ENCODE results near the gene MTFR2. TPM values are rescaled to one million over a fixed set of nuclear protein-coding genes. Genes with fewer than 3 reads are reported as not detected.

MTFR2 gene
- polyA plus RNA-seq, 3 donors: 0.41 to 0.79 (median 0.60) TPM

- H3K79me2 ChIP-seq (ENCODE audit: insufficient read depth, low read length): no peaks in the 10 kb centered on the region
- Mint-ChIP-seq H3K36me3 (no peaks in the 10 kb centered on the region), H3K4me3 (no peak overlapping the region), H3K9me3 (no peaks in the 10 kb centered on the region), H3K27ac (no peak overlapping the region), H3K27me3 (ENCODE audit: low read depth in 3 of 3) (peaks cover 0 to 3% (median 1%) of the 10 kb centered on the region in 3 donors), H3K4me1 (peaks cover 7% of the 10 kb centered on the region)
- H3K4me3 ChIP-seq (replicated peaks in 1 of 3; ENCODE audit: low read depth in 2 of 3, low read length in 3 of 3): no peak overlapping the region
- no peaks in the 10 kb centered on the region for H4K20me1 ChIP-seq (ENCODE audit: insufficient read depth, low read length)
- no peak overlapping the region for H3K4me2 ChIP-seq (replicated peaks; ENCODE audit: extremely low read depth, low read length, poor library complexity, severe bottlenecking)
- no peak for DNase-seq
- WGBS (ENCODE audit: insufficient coverage): no CpG with 5 or more reads among the region's 1 CpG
- H3K9me3 ChIP-seq (replicated peaks in 1 of 2; ENCODE audit: control insufficient read depth in 1 of 2, insufficient read depth in 1 of 2, low read length in 2 of 2): no peaks in the 10 kb centered on the region
- no peak for TF ChIP-seq CTCF (IDR thresholded peaks at IDR 0.05)
- no peak overlapping the region for H2AFZ ChIP-seq (ENCODE audit: insufficient read depth, low read depth, low read length, poor library complexity, severe bottlenecking)
- intact Hi-C loops (cut with micrococcal nuclease): no loop called here
- no peaks in the 10 kb centered on the region for H3K36me3 ChIP-seq (replicated peaks in 1 of 2; ENCODE audit: control insufficient read depth in 1 of 2, insufficient read depth in 2 of 2, low read length in 2 of 2)
- no peaks in the 10 kb centered on the region for H3K27me3 ChIP-seq (ENCODE audit: control insufficient read depth in 2 of 2, insufficient read depth in 2 of 2, low read length in 2 of 2)
- H3K9ac ChIP-seq (ENCODE audit: insufficient read depth, low read length, poor library complexity, severe bottlenecking): no peak overlapping the region
- no peak overlapping the region for H3K27ac ChIP-seq (ENCODE audit: low read depth in 1 of 2, low read length in 2 of 2)
- H3K4me1 ChIP-seq (ENCODE audit: control insufficient read depth in 1 of 2, insufficient read depth in 2 of 2, low read length in 2 of 2): no peaks in the 10 kb centered on the region
Measured at GRCh38 chr6:136186363-136186762, 63.7 kb downstream of the MTFR2 start.

- H4K20me1 ChIP-seq (ENCODE audit: insufficient read depth, low read length): no peaks in the 10 kb centered on the region
- no peaks in the 10 kb centered on the region for H3K36me3 ChIP-seq (replicated peaks in 1 of 2; ENCODE audit: control insufficient read depth in 1 of 2, insufficient read depth in 2 of 2, low read length in 2 of 2)
- Mint-ChIP-seq H3K27ac (no peak overlapping the region), H3K36me3 (no peaks in the 10 kb centered on the region), H3K27me3 (ENCODE audit: low read depth in 3 of 3) (peaks cover 0 to 3% (median 1%) of the 10 kb centered on the region in 3 donors), H3K4me1 (peaks cover 7% of the 10 kb centered on the region), H3K9me3 (no peaks in the 10 kb centered on the region), H3K4me3 (no peak overlapping the region)
- H3K4me2 ChIP-seq (replicated peaks; ENCODE audit: extremely low read depth, low read length, poor library complexity, severe bottlenecking): no peak overlapping the region
- no CpG with 5 or more reads among the region's 1 CpG for WGBS (ENCODE audit: insufficient coverage)
- no peak overlapping the region for H3K4me3 ChIP-seq (replicated peaks in 1 of 3; ENCODE audit: low read depth in 2 of 3, low read length in 3 of 3)
- TF ChIP-seq CTCF (IDR thresholded peaks at IDR 0.05): no peak
- no peak overlapping the region for H3K9ac ChIP-seq (ENCODE audit: insufficient read depth, low read length, poor library complexity, severe bottlenecking)
- intact Hi-C loops (cut with micrococcal nuclease): no loop called here
- DNase-seq: no peak
- H3K27ac ChIP-seq (ENCODE audit: low read depth in 1 of 2, low read length in 2 of 2): no peak overlapping the region
- H3K4me1 ChIP-seq (ENCODE audit: control insufficient read depth in 1 of 2, insufficient read depth in 2 of 2, low read length in 2 of 2): no peaks in the 10 kb centered on the region
- H2AFZ ChIP-seq (ENCODE audit: insufficient read depth, low read depth, low read length, poor library complexity, severe bottlenecking): no peak overlapping the region
- H3K27me3 ChIP-seq (ENCODE audit: control insufficient read depth in 2 of 2, insufficient read depth in 2 of 2, low read length in 2 of 2): no peaks in the 10 kb centered on the region
- H3K9me3 ChIP-seq (replicated peaks in 1 of 2; ENCODE audit: control insufficient read depth in 1 of 2, insufficient read depth in 1 of 2, low read length in 2 of 2): no peaks in the 10 kb centered on the region
- no peaks in the 10 kb centered on the region for H3K79me2 ChIP-seq (ENCODE audit: insufficient read depth, low read length)
Measured at GRCh38 chr6:136184738-136185137, 65.4 kb downstream of the MTFR2 start.
